Fibroblast of pulmonary artery (primary cell): Measurements from ENCODE around the gene CTTN.

Experiments used
- DNase-seq: peaks from one replicate; pipeline ENCODE4 v3.0.0-alpha.2; 2010; ENCODE audit warnings: low read depth
- H3K4me3 ChIP-seq: replicated peaks from 2 replicates; pipeline ENCODE4 v1.5.1; 2011; ENCODE audit warnings: low read depth, mild to moderate bottlenecking, control low read depth, low read length, moderate library complexity
- TF ChIP-seq, protein P1 (sequence below): IDR thresholded peaks from 2 replicates; pipeline ENCODE4 v1.5.1; 2011; ENCODE audit warnings: mild to moderate bottlenecking, control low read depth, low read length, inconsistent platforms; ENCODE audit errors: missing control alignments

The CTTN gene

DNA sequence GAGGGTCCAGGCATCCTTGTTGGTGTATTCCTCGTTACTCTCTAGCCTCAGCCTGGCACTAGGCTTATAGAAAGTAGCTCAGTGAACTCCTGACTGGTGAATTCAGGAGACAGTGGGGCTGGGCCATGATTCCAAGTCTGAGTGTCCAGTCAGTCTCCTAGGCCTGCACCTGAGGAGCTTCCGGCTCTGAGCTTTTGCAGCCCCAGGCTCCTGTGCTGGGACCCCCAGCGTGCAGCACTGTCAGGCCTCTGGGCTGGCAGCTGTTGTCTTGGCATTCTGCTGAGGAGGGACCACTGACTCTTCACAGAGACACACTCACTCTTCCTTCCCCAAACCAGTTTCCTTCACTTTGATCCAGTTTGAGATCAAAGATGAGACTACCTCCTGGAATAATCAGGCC lies 82.4 kb downstream of the CTTN start:
- TF ChIP-seq, protein P1, sequence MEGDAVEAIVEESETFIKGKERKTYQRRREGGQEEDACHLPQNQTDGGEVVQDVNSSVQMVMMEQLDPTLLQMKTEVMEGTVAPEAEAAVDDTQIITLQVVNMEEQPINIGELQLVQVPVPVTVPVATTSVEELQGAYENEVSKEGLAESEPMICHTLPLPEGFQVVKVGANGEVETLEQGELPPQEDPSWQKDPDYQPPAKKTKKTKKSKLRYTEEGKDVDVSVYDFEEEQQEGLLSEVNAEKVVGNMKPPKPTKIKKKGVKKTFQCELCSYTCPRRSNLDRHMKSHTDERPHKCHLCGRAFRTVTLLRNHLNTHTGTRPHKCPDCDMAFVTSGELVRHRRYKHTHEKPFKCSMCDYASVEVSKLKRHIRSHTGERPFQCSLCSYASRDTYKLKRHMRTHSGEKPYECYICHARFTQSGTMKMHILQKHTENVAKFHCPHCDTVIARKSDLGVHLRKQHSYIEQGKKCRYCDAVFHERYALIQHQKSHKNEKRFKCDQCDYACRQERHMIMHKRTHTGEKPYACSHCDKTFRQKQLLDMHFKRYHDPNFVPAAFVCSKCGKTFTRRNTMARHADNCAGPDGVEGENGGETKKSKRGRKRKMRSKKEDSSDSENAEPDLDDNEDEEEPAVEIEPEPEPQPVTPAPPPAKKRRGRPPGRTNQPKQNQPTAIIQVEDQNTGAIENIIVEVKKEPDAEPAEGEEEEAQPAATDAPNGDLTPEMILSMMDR = no peak
- no peak for DNase-seq

DNA sequence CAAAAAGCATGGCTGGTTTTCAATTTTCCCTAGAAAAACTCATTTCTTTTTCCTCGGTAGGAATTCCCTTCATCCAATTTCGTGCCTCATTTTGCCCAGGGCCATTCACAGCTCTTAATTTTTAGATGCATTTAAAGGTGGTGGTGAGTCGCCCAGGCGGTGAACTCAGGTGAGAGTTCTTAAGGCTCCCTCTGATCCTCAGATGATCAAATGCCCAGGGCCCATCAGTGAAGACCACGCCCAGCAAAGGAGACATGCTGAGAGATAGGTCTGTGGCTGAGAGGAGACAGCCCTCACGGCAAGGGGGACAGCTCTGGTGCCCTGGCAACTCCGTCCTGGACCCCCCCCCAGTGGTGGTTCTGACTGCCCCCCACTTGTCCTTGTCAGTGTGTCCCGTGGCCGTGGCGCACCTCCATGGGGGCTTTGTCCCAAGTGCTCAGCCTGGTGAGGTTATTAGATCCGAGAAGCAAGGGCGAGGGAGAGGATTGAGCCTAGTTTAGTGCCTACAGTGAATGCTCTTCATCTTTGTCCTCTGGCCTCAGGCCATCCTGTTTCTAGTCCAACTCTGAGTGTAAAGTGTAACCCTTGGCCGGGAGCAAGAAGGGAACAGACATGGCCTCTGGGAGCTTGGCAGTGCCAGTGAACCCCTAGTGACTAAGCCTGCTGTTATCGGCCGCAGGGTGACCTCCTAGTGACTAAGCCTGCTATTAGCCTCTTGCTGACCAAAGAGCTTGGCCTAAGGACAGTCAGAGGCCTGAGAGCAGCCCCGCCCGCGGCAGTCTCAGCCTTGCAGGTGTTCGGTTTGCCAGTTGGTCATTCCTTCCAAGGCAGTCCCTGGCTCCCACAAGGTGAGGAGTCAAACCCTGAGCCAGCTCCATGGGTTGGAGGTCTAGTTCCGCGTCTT lies 83.5 kb downstream of the CTTN start:
- no peak overlapping the region for H3K4me3 ChIP-seq
- TF ChIP-seq, protein P1 = no peak
- no peak for DNase-seq

More for the DNA sequence above, 82.4 kb downstream of the CTTN start:
- no peak overlapping the region for H3K4me3 ChIP-seq

DNA sequence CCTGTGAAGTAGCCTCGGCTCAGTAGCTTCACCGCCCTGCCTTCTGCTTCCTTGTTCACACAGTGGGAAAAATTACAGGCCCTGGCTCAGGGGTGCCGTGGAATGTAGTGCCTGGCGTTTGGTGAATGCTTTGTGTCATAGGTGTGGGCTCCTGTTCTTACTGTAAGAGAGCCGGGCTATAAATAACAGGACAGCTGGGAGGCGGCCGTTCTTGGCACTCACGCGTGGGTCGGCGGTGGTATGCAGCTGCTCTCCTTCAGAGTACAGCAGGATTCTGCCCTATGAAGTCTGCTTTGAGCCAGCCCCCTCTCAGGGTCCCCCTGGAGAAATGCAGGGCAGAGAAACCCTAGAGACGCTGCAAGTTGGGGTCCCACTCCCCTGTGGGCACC lies 84.2 kb downstream of the CTTN start:
- TF ChIP-seq, protein P1 = no peak
- peak; percentile 11 for DNase-seq
- H3K4me3 ChIP-seq = no peak overlapping the region

DNA sequence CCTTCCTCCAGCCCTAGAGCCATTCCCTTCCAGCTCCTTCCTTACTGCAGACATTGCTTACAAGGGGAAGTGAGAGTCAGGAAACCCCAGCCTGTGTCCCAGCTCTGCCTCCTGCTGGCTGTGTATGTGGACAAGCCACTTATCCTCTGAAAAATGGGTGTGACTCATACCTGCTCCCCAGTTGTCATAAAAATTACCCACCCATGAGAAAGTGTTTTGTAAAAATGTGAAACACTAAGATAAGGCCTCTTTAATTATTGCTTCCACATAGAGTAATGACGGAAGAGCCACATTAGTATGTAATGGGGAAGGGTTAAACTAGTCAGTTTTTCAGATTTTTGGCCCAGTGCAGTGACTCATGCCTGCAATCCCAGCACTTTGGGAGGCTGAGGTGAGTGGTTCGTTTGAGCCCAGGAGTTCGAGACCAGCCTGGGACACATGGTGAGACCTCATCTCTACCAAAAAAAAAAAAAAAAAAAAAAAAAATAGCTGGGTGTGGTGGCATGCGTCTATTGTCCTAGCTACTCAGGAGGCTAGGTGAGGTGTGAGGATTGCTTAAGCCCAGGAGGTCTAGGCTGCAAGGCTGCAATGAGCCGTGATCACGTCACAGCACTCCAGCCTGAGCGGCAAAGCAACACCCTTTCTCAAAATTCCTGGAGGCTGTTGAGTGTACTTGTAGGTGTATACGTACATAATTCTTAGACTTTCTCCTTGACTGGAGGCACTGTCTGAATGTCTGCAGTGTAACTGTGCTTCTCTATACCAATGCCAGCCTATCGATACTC lies 84.9 kb downstream of the CTTN start:
- TF ChIP-seq, protein P1 = peak; percentile 47
- H3K4me3 ChIP-seq = no peak overlapping the region
- peak; percentile 50 for DNase-seq

DNA sequence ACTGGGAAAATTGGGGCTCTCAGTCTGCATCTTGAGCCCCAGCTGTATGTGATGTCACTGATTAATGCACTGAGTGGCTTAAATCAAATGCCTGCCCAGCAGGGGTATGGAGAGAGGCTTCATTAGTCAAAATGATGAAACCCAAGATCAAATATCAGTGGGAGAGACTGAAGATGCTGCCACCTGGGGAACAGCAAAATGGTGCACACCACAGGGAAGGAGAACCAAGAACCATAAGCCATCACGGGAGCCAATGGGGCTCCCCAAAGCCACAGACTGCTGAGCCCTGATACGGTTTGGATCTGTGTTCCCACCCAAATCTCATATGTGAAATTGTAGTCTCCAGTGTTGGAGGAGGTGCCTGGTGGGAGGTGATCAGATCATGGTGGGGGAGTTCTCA lies 85.6 kb downstream of the CTTN start:
- no peak overlapping the region for H3K4me3 ChIP-seq
- TF ChIP-seq, protein P1 = no peak
- no peak for DNase-seq

DNA sequence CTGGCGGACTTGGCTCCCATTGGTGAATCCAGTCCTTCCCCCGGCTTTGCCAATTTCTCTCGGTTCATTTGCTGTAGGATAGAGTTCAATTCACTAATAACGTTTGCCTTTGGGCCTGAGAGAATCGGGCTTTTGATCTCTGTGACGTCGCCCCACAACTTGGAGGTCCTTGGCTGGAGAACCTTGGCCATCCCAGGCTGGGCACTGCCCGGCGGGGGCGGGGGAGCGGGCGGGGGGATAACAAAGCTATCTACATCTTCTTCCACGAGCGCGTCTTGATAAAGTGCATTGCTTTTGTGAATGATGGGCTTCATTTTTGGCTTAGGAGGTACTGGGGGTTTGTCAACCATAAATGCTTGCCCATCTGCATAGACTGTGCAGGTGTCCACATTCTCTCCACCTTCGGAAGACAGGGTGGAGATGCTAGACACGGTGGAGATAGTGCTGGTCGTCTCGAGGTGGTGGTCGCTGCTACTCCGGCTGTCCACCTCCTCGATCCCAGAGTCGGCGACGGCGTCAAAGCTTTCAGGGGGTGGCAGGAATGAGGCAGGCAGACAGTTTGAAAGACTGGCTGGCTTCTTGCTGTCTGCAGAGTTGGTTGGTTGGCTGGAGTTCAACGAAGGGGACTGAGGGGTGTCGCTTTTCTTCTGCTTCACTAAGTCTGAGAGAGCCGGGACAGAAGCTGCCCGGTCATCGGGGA lies 87.1 kb downstream of the CTTN start:
- TF ChIP-seq, protein P1 = no peak
- no peak overlapping the region for H3K4me3 ChIP-seq
- DNase-seq = no peak
